ENCODE results near the gene ZBTB8A.

DNA sequence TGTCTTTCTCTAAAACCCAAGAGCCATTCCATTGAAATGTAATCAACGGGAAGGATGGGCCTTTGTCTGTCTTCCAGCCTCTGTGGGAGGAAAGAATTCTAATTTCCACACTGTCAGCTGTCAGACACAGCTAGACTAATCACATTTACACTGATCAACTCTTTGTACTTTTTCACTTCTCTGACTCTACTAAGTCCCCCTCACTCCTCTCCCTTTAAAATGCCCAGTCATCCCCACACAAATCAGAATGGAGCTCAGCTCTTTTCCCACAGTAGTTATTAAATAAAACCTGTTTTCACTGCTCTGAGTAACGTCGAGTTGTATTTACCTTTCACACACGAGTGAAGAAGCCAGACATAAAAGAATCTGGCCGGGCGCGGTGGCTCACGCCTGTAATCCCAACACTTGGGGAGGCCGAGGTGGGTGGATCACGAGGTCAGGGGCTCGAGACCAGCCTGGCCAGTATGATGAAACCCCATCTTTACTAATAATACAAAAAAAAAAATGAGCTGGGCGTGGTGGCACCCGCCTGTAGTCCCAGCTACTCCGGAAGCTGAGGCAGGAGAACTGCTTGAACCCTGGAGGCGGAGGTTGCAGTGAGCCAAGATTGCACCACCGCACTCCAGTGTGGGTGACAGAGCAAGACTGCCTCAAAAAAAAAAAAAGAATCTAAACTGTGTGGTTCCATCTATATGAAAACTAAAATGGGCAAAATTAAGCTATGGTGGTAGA lies 97.9 kb downstream of the ZBTB8A start:
- TF ChIP-seq, protein P1, sequence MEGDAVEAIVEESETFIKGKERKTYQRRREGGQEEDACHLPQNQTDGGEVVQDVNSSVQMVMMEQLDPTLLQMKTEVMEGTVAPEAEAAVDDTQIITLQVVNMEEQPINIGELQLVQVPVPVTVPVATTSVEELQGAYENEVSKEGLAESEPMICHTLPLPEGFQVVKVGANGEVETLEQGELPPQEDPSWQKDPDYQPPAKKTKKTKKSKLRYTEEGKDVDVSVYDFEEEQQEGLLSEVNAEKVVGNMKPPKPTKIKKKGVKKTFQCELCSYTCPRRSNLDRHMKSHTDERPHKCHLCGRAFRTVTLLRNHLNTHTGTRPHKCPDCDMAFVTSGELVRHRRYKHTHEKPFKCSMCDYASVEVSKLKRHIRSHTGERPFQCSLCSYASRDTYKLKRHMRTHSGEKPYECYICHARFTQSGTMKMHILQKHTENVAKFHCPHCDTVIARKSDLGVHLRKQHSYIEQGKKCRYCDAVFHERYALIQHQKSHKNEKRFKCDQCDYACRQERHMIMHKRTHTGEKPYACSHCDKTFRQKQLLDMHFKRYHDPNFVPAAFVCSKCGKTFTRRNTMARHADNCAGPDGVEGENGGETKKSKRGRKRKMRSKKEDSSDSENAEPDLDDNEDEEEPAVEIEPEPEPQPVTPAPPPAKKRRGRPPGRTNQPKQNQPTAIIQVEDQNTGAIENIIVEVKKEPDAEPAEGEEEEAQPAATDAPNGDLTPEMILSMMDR (IDR thresholded peaks at IDR 0.05): no peak
- TF ChIP-seq POLR2A (IDR thresholded peaks at IDR 0.05): no peak

Measured in adrenal gland (tissue), 5 donors.